HG03064 (cell line): Measurements from ENCODE around the gene ADGRE2.

Experiments
- ATAC-seq: cut with Tn5 transposase; IDR thresholded peaks from one replicate; pipeline ENCODE4 v1.9.1; 2021; ENCODE audit warnings: low read depth; ENCODE audit not compliant: unreplicated experiment

The ADGRE2 gene

GRCh38 chr19:14748601-14749000 is 29.8 kb downstream of the ADGRE2 start:
- no peak for ATAC-seq

GRCh38 chr19:14746886-14747285 is 31.5 kb downstream of the ADGRE2 start:
- no peak for ATAC-seq

DNA sequence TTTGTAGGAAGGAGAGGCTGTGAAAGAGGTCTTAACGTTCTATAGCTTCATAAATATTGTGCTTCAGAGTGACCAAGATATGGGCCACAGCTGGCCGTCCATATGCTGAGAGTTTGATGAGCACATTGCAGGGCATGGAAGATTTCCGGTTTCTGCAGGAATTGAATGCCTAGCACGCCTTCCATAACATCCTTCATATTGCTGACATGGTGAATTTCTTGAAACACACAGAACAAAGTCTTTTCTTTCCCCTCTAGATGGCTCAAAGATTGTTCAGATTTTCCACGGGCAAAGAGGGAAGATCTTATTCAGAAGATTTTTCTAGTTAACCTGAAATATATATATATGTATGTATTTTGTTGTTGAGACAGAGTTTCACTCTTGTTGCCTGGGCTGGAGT is 42.4 kb downstream of the ADGRE2 start:
- no peak for ATAC-seq

DNA sequence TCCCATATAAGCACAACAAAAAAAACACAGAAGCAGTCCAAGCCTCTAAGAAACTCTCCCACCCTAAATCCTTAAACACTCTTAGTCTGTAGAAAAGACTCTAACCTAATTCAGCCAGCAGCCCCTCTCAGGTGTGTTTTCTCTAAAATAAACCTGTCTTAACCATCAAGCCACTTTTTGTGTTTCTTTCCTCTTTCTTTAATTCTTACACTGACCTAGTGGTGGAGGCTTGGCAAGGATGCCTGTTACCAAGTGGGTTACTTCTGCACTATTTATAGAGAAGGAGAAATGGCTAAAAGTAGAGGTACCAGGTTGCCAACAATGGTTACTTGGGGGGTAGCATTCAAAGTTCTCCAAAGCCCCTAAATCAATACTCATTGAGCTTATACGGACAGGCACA is 44.8 kb downstream of the ADGRE2 start:
- ATAC-seq: no peak

- no peak for ATAC-seq
These were observed 45.9 kb downstream of the ADGRE2 start for GRCh38 chr19:14732510-14732909.

GRCh38 chr19:14731200-14731599 is 47.2 kb downstream of the ADGRE2 start:
- ATAC-seq: no peak

GRCh38 chr19:14728595-14728994 is 49.8 kb downstream of the ADGRE2 start:
- ATAC-seq: no peak

GRCh38 chr19:14722127-14722526 is 56.2 kb downstream of the ADGRE2 start:
- ATAC-seq: no peak

DNA sequence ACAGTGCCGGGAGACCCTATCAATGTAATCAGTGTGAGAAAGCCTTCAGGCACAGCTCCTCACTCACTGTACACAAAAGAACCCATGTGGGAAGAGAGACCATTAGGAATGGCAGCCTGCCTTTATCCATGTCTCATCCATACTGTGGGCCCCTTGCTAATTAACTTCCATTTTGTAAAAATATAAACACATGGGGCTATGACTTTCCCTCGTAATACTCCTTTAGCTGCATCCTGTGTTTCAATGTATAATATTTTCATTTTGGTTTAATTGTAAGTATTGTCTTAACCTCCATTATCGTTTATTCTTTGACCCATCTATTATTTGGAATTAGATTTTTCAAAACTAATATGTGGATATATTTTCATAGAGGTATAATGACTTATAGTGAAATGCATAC is 59.2 kb downstream of the ADGRE2 start:
- ATAC-seq: no peak

GRCh38 chr19:14718522-14719116 is 59.7 kb downstream of the ADGRE2 start:
- ATAC-seq: no peak

DNA sequence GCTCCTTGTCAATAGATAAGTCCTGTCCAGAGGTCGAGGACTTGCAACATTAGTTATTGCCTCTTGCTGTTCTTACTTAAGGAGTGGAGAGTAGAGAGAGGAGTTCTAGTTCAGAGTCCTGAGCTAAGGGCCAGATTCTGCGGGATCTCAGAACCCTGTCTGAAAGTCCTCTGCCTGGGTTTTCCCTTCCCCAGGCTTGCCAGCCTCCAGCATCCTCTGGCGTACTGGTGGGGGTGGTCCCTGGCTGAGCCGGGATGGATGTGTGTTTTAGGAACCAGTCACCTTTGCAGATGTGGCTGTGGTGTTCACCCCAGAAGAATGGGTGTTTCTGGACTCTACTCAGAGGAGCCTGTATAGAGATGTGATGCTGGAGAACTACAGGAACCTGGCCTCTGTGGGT is 62.5 kb downstream of the ADGRE2 start:
- no peak for ATAC-seq

DNA sequence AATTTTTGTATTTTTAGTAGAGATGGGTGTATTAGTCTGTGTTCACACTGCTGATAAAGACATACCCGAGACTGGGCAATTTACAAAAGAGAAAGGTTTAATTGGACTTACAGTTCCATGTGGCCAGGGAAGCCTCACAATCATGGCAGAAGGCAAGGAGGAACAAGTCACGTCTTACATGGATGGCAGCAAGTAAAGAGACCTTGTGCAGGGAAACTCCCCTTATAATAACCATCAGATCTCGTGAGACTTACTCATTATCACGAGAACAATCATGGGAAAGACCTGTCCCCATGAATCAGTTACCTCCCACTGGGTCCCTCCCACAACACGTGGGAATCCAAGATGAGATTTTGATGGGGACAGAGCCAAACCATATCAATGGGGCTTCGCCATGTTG is 73.9 kb downstream of the ADGRE2 start:
- ATAC-seq: no peak

GRCh38 chr19:14703833-14704232 is 74.5 kb downstream of the ADGRE2 start:
- ATAC-seq: no peak

GRCh38 chr19:14700711-14701375 is 77.5 kb downstream of the ADGRE2 start:
- no peak for ATAC-seq

DNA sequence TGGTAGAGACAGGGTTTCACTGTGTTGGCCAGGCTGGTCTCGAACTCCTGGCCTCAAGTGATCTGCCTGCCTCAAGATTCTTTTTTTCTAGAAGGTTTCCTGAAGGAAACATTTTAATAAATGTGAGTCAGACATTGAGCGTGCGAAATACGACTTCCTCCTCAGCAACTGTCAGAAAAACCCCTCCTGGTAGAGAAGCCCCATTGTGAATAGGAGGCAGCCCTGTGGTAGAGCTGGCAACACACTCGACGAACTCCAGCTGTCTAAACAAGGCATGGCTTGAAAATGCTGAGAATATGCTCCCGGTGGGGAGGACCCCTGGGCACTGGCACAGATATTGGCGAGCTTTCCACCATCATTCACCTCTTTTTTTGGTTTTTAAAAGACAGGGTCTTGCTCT is 78.7 kb downstream of the ADGRE2 start:
- ATAC-seq: no peak

DNA sequence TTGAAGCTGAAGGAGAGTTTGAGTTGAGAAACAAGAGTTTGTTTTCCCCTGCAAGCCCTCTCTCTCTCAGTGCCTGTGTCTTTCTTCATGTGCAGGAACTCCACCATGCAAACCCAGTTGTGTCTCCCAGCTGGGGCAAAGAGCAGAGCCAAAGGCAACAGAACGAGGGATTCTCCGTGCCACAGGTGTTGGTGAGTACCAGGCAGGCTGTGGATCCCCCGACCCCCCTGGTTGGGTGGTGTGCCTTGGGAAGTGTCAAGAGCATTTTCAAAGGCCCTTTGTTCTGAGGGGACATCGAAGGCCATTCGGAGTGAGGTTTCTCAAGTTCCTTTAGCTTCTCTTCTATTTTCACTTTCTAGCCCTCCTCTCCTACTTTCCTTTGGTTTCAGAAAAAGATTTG is 82.9 kb downstream of the ADGRE2 start:
- no peak for ATAC-seq

GRCh38 chr19:14694641-14695266 is 83.6 kb downstream of the ADGRE2 start:
- ATAC-seq: no peak

- ATAC-seq: peak; percentile 86
These were observed 88.5 kb downstream of the ADGRE2 start, which contains the start of gene ZNF333 for GRCh38 chr19:14689598-14690503. Gene ZNF333, plus strand, starts transcription at chr19:14690048. Its CDS starts 3,444 bp downstream, at chr19:14693492.

DNA sequence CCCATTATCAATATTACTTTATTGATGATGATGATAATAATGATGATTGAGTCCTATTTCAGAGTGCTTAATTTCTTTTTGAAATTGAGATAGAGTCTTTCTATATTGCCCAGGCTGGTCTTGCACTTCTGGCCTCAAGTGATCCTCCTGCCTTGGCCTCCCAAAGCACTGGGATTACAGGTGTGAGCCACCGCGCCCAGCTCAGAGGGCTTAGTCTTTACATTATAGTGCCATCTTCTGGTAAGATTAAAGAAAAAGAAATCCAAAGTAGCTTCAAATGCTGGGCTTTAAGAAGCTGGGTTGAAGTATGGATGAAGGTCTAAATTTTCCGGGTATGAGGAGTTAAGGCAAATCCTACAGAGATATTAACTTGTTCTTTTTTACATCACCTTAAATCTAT is 91.9 kb downstream of the ADGRE2 start:
- no peak for ATAC-seq

DNA sequence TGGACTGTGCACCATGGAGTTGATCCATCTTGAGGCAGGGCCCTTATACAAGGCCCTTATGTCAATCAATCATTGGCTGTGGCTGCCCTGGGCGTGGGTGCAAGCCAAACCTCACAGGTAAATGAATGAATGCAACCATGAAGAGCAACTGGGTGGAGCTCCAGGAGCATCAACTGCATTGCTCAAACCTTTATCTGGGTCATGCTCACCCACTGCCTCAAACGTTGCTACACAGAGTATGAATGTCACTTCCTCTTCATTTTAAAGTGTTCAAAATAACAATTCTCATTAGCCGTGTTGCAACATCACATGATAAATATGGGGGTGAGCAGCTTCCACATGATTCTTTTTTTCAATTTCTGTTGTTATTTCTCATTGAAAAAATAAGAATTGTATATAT is 94.9 kb downstream of the ADGRE2 start:
- no peak for ATAC-seq
